Subcutaneous adipose tissue (tissue), 4 donors: ENCODE data around the gene ZDHHC16. TPM values are rescaled to one million over a fixed set of nuclear protein-coding genes. Genes with fewer than 3 reads are reported as not detected.

ENCODE experiments used
- CTCF ChIP-seq: fragments of 450-650 bp; IDR thresholded peaks from one replicate; pipeline ENCODE4 v1.5.1; 2016; ENCODE audit warnings: low read depth, mild to moderate bottlenecking, control low read depth, antibody characterized with exemption, moderate library complexity
- total RNA-seq, 4 donors: library from RNA; depleted of rRNA; stranded (reverse); fragments of >200 nt; gene quantifications; one replicate each; pipeline ENCODE4 v1.1.0, GENCODE V29; 2016

The ZDHHC16 gene
- total RNA-seq, 4 donors from 2014 or later: 18.1 to 22.0 (median 19.7) TPM

DNA sequence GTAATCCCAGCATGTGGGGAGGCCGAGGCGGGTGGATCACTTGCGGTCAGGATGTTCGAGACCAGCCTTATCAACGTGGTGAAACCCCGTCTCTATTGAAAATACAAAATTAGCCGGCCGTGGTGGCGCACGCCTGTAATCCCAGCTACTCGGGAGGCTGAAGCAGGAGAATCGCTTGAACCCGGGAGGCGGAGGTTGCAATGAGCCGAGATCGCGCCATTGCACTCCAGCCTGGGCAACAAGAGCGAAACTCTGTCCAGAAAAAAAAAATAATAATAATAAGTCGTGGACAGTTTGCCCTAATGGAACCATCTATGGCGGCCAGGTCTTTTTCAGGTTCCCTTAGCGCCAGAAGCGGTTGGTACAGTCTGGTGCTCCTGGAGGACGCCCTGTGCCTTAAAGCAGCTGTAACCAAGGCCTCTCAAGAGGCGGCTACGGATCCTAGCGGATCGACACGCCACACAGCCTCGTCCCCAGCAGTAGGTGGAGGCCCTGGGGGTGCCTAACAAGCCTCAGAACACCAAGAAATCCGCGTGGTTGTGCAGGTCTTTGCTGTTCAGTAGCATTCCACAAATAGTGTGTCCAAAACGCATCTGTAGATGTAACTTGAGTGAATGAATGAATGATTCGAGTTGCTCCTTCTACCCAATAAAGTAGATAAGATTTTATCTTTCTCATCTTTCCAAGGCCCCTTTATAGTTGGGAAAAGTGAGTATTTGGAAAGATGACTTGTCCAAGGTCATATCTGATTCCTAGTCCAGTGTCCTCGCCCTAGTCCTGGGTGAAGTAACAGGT, 19.0 kb upstream of the ZDHHC16 start:
- TF ChIP-seq CTCF: no peak

DNA sequence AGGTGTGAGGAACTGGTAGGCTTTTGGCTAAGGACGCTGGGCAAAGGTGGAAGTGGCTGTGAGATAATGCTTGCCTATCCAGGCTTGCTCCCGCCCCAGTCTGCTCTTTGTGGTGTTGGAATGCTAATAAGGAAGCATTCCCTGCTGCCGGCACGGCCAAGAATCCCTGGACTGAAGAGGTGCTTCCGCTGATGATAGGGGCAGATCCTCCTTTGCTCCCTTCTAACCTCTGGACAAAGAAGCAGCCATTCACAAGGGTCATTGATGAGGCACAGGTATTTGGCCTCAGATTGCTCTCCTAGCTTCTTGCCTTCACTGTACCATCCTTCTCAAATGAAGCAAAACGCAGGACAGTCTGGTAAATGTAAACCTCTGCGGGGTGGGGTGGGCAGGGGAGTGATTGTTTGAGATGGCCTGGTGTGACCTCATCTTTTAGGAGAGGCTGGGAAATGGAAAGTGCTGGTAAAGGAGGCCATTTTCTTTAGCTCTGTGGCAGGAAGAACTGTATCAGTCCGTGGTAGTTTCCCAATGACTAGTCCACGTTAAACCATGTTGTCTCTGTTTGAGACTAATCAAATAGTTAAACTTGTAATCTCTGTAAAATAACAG, 18.3 kb upstream of the ZDHHC16 start:
- no peak for TF ChIP-seq CTCF

- TF ChIP-seq CTCF: no peak
These were observed 17.4 kb upstream of the ZDHHC16 start for GRCh38 chr10:97428572-97428981.

DNA sequence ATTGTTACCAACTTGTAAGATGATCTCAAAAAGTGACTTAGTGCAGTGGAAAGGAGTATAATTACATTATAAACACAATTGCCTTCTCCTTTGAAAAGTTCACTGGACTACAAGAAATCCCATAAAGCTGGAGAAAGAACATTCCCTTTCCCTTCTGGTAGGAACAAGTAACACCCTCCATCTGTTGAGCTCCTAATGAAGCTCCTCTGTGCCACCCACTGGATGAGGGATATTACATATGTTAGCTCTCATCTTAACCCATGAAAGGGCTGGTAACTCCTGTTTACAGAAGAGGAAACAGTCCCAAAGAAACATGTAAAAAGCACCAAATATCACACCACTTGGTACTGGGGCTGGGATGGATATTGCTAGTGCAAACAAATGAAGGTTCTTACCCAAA, 11.9 kb upstream of the ZDHHC16 start:
- no peak for TF ChIP-seq CTCF

- no peak for TF ChIP-seq CTCF
These were observed 11.4 kb upstream of the ZDHHC16 start for GRCh38 chr10:97434557-97434956.

DNA sequence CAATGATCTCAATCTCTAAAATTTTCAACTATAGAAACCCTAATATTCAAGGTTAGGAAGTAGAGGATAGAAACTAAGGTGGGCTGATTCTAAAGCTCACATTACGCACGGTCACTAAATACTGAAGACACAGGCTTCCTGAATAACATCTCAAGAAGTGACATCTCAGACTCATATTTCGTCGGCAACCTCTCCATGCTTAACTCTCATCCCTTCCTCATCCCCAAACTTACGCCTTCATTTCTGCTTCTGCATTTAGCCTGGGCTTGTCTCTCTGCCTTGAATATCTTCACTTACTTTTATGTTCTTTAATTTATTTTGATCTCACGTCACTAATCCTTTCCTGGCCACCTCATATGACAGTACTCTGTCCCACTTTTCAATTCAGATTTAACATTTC, 10.8 kb upstream of the ZDHHC16 start:
- no peak for TF ChIP-seq CTCF

- TF ChIP-seq CTCF: no peak
These were observed 3.7 kb upstream of the ZDHHC16 start for GRCh38 chr10:97442277-97442676.
